Endothelial cell of umbilical vein (primary cell): ENCODE data around the gene STAB1.

Experiments
- CTCF ChIP-seq, 2 donors: IDR thresholded peaks; 1 replicate in 1 of 2; 2 replicates in 1 of 2; pipeline ENCODE4 v1.5.1; 2011; ENCODE audit warnings: low read length in 2 of 2, mild to moderate bottlenecking in 2 of 2, moderate library complexity in 2 of 2, control low read depth in 1 of 2, inconsistent platforms in 1 of 2, low read depth in 1 of 2; ENCODE audit not compliant: insufficient read depth in 1 of 2; ENCODE audit errors: extremely low read depth in 1 of 2
- EZH2 ChIP-seq: IDR thresholded peaks from 2 replicates; pipeline ENCODE4 v1.6.1; 2012; ENCODE audit warnings: borderline replicate concordance, low read depth, mild to moderate bottlenecking, moderate library complexity, low read length, inconsistent platforms; ENCODE audit not compliant: severe bottlenecking
- GATA2 ChIP-seq: IDR thresholded peaks from 2 replicates; pipeline ENCODE4 v1.7.0; 2011; ENCODE audit warnings: low read depth, mild to moderate bottlenecking, moderate library complexity, mixed read lengths, low read length; ENCODE audit not compliant: insufficient read length, insufficient read depth
- JUN ChIP-seq: IDR thresholded peaks from 2 replicates; pipeline ENCODE4 v1.6.1; 2011; ENCODE audit warnings: borderline replicate concordance, low read depth; ENCODE audit not compliant: insufficient read length, insufficient read depth
- MAX ChIP-seq: IDR thresholded peaks from 2 replicates; pipeline ENCODE4 v1.6.1; 2011; ENCODE audit not compliant: insufficient read depth, insufficient read length
- POLR2A ChIP-seq: IDR thresholded peaks from 2 replicates; pipeline ENCODE4 v1.6.1; 2012; ENCODE audit warnings: low read depth, mild to moderate bottlenecking, control low read depth, low read length
- POLR2AphosphoS5 ChIP-seq: IDR thresholded peaks from 2 replicates; pipeline ENCODE4 v1.6.1; 2012; ENCODE audit warnings: low read depth, mild to moderate bottlenecking, control low read depth, low read length, moderate library complexity; ENCODE audit not compliant: insufficient read depth

GRCh38 chr3:52490035-52490938, 4.9 kb upstream of the STAB1 start:
- TF ChIP-seq POLR2A (no peak), CTCF (IDR thresholded peaks at IDR 0.05; ENCODE audit: extremely low read depth in 1 of 2, insufficient read depth in 1 of 2, low read depth in 1 of 2, low read length in 2 of 2) (no peak), EZH2 (no peak), GATA2 (no peak), POLR2AphosphoS5 (no peak), MAX (no peak), JUN (no peak)
